ENCODE data around the gene PAEP. TPM values are rescaled to one million over a fixed set of nuclear protein-coding genes. Genes with fewer than 3 reads are reported as not detected.

The PAEP gene
- not detected for total RNA-seq
- not detected for total RNA-seq (2013)

- H3K27ac Mint-ChIP-seq, result no peak within 1 kb of the TSS
Measured at GRCh38 chr9:135561391-135562234, at the start of gene PAEP. Gene PAEP (plus strand): TSS chr9:135561756.

DNA sequence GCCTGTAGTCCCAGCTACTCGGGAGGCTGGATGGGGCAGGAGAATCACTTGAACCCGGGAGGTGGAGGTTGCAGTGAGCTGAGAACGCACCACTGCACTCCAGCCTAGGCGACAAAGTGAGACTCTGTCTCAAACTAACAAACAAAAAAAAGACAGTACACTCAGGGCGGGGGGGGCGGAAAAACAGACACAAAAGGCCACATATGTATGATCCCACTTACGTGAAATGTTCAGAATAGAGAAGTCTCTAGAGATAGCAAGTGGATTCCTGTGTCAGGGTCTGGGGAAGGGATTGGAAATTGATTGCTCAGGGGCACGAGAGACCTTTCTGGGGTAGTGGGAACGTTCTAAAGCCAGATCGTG, 49.3 kb upstream of the PAEP start:
- H3K4me1 ChIP-seq (ENCODE audit: control insufficient read depth, insufficient read depth, low read length), result no peaks in the 10 kb centered on the region
- H3K27ac ChIP-seq (ENCODE audit: low read length), result no peak overlapping the region
- H3K9me3 ChIP-seq (ENCODE audit: control insufficient read depth, insufficient read depth, low read length), result no peaks in the 10 kb centered on the region
- intact Hi-C loops (cut with micrococcal nuclease), result no loop called here
- DNase-seq (no peak), ATAC-seq (no peak)
- Mint-ChIP-seq H3K27ac (no peak overlapping the region), H3K4me1 (peaks cover 0 to 4% of the 10 kb centered on the region in 2 donors), H3K4me3 (no peak overlapping the region), H3K9me3 (peaks cover 4 to 5% of the 10 kb centered on the region in 2 donors), H3K36me3 (peaks cover 10% of the 10 kb centered on the region), H3K27me3 (ENCODE audit: low read depth in 2 of 2) (peaks cover 0 to under 1% of the 10 kb centered on the region in 2 donors)
- H3K27me3 ChIP-seq (ENCODE audit: control insufficient read depth, insufficient read depth, low read length), result no peaks in the 10 kb centered on the region
- TF ChIP-seq, protein P1, sequence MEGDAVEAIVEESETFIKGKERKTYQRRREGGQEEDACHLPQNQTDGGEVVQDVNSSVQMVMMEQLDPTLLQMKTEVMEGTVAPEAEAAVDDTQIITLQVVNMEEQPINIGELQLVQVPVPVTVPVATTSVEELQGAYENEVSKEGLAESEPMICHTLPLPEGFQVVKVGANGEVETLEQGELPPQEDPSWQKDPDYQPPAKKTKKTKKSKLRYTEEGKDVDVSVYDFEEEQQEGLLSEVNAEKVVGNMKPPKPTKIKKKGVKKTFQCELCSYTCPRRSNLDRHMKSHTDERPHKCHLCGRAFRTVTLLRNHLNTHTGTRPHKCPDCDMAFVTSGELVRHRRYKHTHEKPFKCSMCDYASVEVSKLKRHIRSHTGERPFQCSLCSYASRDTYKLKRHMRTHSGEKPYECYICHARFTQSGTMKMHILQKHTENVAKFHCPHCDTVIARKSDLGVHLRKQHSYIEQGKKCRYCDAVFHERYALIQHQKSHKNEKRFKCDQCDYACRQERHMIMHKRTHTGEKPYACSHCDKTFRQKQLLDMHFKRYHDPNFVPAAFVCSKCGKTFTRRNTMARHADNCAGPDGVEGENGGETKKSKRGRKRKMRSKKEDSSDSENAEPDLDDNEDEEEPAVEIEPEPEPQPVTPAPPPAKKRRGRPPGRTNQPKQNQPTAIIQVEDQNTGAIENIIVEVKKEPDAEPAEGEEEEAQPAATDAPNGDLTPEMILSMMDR (IDR thresholded peaks at IDR 0.05), result no peak
- 89% methylated on average over 10 of the region's 10 CpGs for WGBS (ENCODE audit: insufficient coverage)
- H3K4me3 ChIP-seq (ENCODE audit: low read length), result no peak overlapping the region
- no peaks in the 10 kb centered on the region for H3K36me3 ChIP-seq (ENCODE audit: control insufficient read depth, insufficient read depth, low read length)

More at GRCh38 chr9:135561391-135562234, at the start of gene PAEP:
- intact Hi-C loops (cut with micrococcal nuclease), result no loop called here
- no peaks in the 10 kb centered on the region for H3K27me3 ChIP-seq (ENCODE audit: control insufficient read depth, insufficient read depth, low read length)
- peaks cover 0 to 4% of the 10 kb centered on the region in 2 donors for H3K4me1 Mint-ChIP-seq
- H3K4me3 Mint-ChIP-seq, result no peak within 1 kb of the TSS
- no peak for DNase-seq
- no peaks in the 10 kb centered on the region for H3K4me1 ChIP-seq (ENCODE audit: control insufficient read depth, insufficient read depth, low read length)
- WGBS (ENCODE audit: insufficient coverage), result 89% methylated on average over 20 of the region's 20 CpGs
- H3K36me3 Mint-ChIP-seq, result no peaks in the 10 kb centered on the region
- no peaks in the 10 kb centered on the region for H3K9me3 Mint-ChIP-seq
- ATAC-seq, result no peak
- H3K4me3 ChIP-seq (ENCODE audit: low read length), result no peak within 1 kb of the TSS
- H3K36me3 ChIP-seq (ENCODE audit: control insufficient read depth, insufficient read depth, low read length), result no peaks in the 10 kb centered on the region
- no peaks in the 10 kb centered on the region for H3K9me3 ChIP-seq (ENCODE audit: control insufficient read depth, insufficient read depth, low read length)
- TF ChIP-seq, protein P1 (IDR thresholded peaks at IDR 0.05), result no peak
- peaks cover 11 to 12% of the 10 kb centered on the region in 2 donors for H3K27me3 Mint-ChIP-seq (ENCODE audit: low read depth in 2 of 2)
- H3K27ac ChIP-seq (ENCODE audit: low read length), result no peak within 1 kb of the TSS

- Mint-ChIP-seq H3K36me3 (peaks cover 10% of the 10 kb centered on the region), H3K9me3 (peaks cover 4 to 5% of the 10 kb centered on the region in 2 donors), H3K4me3 (no peak overlapping the region), H3K27me3 (ENCODE audit: low read depth in 2 of 2) (peaks cover 0 to 7% of the 10 kb centered on the region in 2 donors), H3K27ac (no peak overlapping the region), H3K4me1 (peaks cover 0 to 4% of the 10 kb centered on the region in 2 donors)
- Histone ChIP-seq H3K27ac (ENCODE audit: low read length) (no peak overlapping the region), H3K36me3 (ENCODE audit: control insufficient read depth, insufficient read depth, low read length) (no peaks in the 10 kb centered on the region), H3K4me1 (ENCODE audit: control insufficient read depth, insufficient read depth, low read length) (no peaks in the 10 kb centered on the region), H3K4me3 (ENCODE audit: low read length) (no peak overlapping the region), H3K27me3 (ENCODE audit: control insufficient read depth, insufficient read depth, low read length) (no peaks in the 10 kb centered on the region), H3K9me3 (ENCODE audit: control insufficient read depth, insufficient read depth, low read length) (no peaks in the 10 kb centered on the region)
- DNase-seq, result no peak
- ATAC-seq, result no peak
- 75% methylated on average over 7 of the region's 7 CpGs for WGBS (ENCODE audit: insufficient coverage)
- intact Hi-C loops (cut with micrococcal nuclease), result no loop called here
- TF ChIP-seq, protein P1 (IDR thresholded peaks at IDR 0.05), result no peak
Measured at GRCh38 chr9:135512904-135513303, 48.7 kb upstream of the PAEP start.

Data from natural killer cell (primary cell).